Body of pancreas (tissue), 4 donors: ENCODE measurements around the gene ZNF605.

ENCODE experiments used
- CTCF ChIP-seq, 7 experiments: fragments of 450-650 bp in 4 of 7; fragments of 200-600 bp in 3 of 7; sonication (generic) in 3 of 7; IDR thresholded peaks; one replicate each; pipeline ENCODE4 v1.5.1; 2016 to 2019; ENCODE audit warnings: antibody characterized with exemption in 7 of 7
- POLR2A ChIP-seq, 3 donors: fragments of 450-650 bp; IDR thresholded peaks; one replicate each; pipeline ENCODE4 v1.6.1; 2016; ENCODE audit warnings: antibody characterized with exemption in 3 of 3, mild to moderate bottlenecking in 2 of 3

GRCh38 chr12:132936163-132936562 is 19.9 kb downstream of the ZNF605 start:
- no peak for TF ChIP-seq CTCF (IDR thresholded peaks at IDR 0.05)
- TF ChIP-seq POLR2A (IDR thresholded peaks at IDR 0.05): no peak
